NCI-H1436 treated with DMSO at 0.1 percent for 48 hours (cell line): ENCODE measurements around the gene GDPGP1.
"Not testable (repeated sequence)": the region's sequence is repeated elsewhere in the genome, so short reads cannot be mapped to it uniquely, and the experiment has no call there.

ENCODE experiments used
- DNase-seq: peaks from one replicate; lab custom pipeline; 2025; lab: John Stamatoyannopoulos, UW

Gene GDPGP1

GRCh38 chr15:90261811-90262210 lies 27.8 kb downstream of the GDPGP1 start:
- no peak for DNase-seq

GRCh38 chr15:90262426-90262825 lies 28.4 kb downstream of the GDPGP1 start:
- DNase-seq = no peak

- no peak for DNase-seq
Measured at GRCh38 chr15:90264671-90265070, 30.7 kb downstream of the GDPGP1 start.

- DNase-seq = peak; percentile 52
Measured at GRCh38 chr15:90265271-90266060, 31.5 kb downstream of the GDPGP1 start, which contains the start of gene NGRN. Gene NGRN (plus strand): TSS chr15:90265672. CDS start chr15:90265713, 41 bp downstream.

DNA sequence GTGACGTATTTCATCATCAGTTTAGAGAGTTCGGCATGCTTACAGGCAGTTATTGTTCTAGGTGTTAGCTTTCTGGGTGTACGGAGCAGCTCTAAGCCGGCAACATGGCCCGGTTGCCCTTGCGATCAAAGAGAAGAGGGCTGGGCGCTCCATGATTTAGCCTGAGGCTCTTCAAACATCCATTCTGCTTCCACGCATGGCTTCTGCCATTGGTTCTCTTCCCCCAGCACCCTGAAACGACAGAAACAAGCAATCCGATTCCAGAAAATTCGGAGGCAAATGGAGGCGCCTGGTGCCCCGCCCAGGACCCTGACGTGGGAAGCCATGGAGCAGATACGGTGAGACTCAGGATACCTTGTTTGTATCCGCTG lies 32.0 kb downstream of the GDPGP1 start:
- no peak for DNase-seq

GRCh38 chr15:90266485-90266884 lies 32.5 kb downstream of the GDPGP1 start:
- no peak for DNase-seq

- DNase-seq = no peak
Measured at GRCh38 chr15:90268415-90268814, 34.4 kb downstream of the GDPGP1 start.

GRCh38 chr15:90270502-90271150 lies 36.6 kb downstream of the GDPGP1 start:
- no peak for DNase-seq

- DNase-seq = no peak
Measured at GRCh38 chr15:90271459-90272166, 37.6 kb downstream of the GDPGP1 start.

DNA sequence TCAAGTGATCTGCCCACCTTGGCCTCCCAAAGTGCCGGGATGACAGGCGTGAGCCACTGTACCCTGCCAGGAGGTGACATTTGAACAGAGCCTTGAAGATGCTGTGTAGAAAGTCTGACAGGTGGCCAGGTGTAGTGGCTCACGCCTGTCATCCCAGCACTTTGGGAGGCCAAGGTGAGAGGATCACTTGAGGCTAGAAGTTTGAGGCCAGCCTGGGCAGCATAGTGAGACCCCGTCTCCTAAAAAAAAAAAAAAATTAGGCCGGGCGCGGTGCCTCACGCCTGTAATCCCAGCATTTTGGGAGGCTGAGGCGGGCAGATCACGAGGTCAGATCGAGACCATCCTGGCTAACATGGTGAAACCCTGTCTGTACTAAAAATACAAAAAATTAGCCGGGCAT lies 44.5 kb downstream of the GDPGP1 start:
- DNase-seq = not testable (repeated sequence)

DNA sequence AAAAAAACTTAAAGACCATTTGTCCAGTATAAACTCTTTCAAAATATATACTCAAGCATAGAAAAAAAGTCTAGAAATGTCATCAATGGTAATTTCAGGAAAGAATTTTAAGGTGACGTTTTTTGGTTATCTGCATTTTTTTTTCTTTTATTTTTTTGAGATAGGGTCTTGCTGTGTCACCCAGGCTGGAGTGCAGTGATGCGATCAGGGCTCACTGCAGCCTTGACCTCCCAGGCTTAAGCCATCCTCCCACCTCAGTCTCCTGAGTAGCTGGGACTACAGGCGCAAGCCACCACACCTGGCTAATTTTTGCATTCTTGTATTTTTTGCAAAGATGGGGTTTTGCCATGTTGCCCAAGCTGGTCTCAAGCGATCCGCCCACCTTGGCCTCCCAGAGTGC lies 46.7 kb downstream of the GDPGP1 start:
- not testable (repeated sequence) for DNase-seq

DNA sequence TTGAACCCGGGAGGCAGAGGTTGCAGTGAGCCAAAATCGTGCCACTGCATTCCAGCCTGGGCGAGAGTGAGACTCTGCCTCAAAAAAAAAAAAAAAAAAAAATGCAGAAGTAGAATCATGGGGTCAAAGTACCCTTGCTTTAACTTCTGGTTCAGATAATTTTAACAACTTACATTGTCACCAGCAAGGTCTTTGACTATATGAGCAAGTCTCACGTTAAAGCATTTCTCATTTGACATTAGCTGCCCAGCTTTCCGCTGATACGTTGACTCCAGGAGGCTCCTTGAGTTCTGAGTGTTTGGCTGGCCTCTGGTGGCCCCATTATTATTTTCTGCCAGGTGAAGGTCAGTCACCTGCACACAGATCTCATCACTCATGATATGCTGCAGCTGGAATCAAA lies 47.6 kb downstream of the GDPGP1 start:
- not testable (repeated sequence) for DNase-seq

DNA sequence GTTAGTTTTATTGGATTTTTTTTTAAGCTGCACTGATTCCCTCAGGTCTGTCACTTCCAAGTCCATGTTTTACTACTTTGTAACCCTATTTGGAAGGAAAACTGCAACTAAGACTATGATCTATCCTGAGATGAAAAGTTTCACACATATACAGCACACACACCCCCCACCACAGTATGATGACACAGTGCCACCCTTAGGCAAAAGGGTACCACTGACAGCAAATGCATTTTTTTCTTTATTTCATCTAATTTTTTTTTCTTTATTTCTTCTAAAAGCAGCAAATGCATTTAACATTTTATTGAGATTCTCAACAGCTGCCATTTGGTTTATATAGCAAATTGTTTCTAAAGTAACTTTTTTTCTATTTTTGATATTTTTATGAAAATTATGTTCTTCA lies 52.7 kb downstream of the GDPGP1 start:
- no peak for DNase-seq

DNA sequence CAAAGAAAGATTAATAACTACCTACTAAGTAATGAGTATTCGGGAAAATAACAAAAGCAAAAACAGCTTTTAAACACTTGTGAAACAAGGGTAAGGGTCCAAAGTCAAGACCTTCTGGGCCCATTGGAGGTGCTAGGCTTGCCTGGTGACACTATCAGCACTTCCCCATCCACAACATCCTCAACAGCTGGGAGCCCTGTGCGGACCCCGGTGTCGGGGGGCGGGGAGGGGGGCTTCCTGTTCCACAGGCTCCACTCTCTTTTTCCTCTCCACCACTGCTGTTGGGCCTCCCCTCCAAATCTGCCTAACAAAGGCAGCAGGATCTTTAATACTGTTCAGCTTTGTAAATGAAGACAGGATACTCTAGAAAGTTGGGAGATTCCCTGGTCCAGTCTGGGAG lies 53.1 kb downstream of the GDPGP1 start:
- DNase-seq = no peak

- DNase-seq = no peak
Measured at GRCh38 chr15:90287946-90288345, 53.9 kb downstream of the GDPGP1 start.

- no peak for DNase-seq
Measured at GRCh38 chr15:90291679-90292356, 57.8 kb downstream of the GDPGP1 start.

DNA sequence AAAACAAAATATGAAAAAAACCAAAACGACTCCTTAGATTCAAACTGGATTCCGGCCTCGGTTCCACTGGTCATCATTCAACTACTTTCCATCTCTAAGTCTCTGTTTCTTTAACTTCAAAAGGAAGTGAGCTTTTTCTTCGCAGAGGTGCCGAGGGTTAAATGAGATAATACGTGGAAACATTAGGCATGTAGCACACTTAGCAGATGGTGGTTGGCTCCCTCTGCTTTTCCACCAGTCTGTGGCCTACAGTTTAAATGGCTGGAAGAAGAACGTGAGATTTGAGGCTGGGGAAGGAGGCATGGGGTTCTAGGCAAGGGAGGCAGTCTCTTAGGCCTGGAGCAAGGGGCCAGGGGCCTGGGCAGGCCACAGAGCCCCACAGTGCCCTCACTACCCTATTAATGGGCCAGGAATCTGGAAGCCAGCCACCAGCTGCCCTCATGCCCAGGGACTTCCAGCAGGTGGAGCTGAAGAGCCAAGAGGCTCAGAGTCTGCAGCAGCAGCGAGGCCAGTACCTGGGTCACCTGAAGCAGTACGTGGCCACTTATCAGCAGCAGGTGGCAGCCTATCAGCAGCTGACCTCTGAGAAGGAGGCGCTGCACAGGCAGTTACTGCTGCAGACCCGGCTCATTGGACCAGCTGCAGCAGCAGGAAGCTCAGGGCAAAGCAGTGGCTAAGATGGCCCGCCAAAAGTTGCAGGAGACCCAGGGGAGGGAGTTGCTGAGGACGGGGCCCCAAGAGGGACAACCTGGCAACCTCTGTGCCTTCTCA lies 59.2 kb downstream of the GDPGP1 start:
- peak; percentile 70 for DNase-seq

DNA sequence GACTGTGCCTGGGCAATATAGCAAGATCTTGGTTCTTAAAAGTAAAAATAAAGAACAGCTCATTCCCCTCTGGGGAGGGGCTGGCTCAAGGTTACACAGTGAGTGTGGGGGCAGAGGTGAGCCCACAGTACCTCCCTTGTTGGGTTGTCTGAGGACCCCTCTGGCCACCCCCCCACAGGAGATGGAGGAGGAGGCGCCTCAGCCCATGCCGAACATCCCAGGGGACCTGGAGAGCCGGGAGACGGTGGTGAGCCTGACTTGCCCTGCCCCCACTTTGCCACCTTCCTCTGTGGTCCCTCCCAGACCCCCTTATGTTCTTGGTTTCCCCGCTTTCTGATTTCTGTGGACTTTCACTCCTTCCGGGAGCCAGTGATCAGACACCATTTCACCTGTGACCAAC lies 60.1 kb downstream of the GDPGP1 start:
- DNase-seq = no peak

DNA sequence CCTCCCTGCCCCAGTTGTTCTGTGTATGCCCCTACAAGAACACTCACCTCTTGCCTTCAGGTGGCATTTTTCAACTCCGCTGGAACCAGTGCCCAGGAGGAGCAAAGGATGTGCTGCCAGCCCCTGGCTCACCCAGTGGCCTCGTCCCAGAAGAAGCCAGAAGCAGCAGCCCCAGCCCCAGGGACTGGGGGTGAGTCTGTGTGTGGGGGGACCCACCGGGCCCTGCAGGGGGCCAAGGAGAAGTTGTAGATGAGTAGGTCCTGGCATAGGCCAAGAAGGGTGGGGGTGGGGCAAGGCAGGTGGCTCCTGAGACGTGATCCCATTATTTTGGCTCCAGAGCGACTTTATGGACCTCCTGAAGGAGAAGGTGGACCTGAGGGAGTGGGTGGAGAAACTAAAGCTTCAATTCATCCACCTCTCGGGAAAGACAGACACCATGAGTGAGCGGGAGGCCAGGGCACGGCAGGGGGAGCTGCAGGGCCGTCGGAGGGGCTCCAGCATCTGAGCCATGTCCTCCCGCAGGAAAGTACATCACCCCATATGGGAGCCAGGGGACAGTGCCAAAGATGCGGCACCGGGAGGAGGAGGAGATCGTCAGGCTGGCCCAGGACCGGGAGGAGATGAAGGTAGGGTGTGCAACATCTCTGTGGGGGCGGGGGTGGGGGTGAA lies 60.7 kb downstream of the GDPGP1 start:
- DNase-seq = no peak

DNA sequence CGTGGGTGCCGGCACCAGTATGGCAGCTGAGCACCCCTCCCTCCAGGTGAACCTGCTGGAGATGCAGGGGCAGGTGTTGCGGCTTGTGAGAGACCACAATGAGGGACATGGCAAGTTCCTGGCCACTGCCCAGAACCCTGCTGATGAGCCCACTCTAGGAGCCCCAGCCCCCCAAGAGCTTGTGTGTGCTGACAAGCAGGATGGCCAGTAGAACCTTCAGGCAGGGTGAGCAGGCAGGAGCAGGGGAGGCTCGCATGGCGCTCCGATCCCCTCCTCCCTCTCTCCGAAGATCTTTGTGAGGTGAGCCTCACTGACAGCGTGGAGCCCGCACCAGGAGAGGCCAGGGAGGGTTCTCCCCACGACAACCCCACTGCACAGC lies 61.2 kb downstream of the GDPGP1 start:
- no peak for DNase-seq
